Measurements from ENCODE around the gene ZNF664. TPM values are rescaled to one million over a fixed set of nuclear protein-coding genes. Genes with fewer than 3 reads are reported as not detected.
A peak's percentile ranks its signal among the peaks of the same experiment; 100 is the strongest.
"Not testable (repeated sequence)": the region's sequence is repeated elsewhere in the genome, so short reads cannot be mapped to it uniquely, and the experiment has no call there.

Gene ZNF664
- polyA plus RNA-seq, 6 donors from 2014 or later: 7.7 to 19.0 (median 11.8) TPM

GRCh38 chr12:123945287-123946151 is 27.5 kb upstream of the ZNF664 start:
- Mint-ChIP-seq H3K27ac (peak overlapping the region in 2 of 6 donors; percentile 6 to 29), H3K4me1 (peaks cover 0 to 6% (median 0%) of the 10 kb centered on the region in 3 donors), H3K4me3 (no peak overlapping the region), H3K27me3 (no peaks in the 10 kb centered on the region), H3K9me3 (peaks cover 0 to 14% (median 6%) of the 10 kb centered on the region in 7 donors), H3K36me3 (peaks cover 19 to 30% of the 10 kb centered on the region in 2 donors)
- DNase-seq (no peak), ATAC-seq (ENCODE audit: low read depth in 2 of 2) (no peak)

- Mint-ChIP-seq H3K9me3 (peaks cover 0 to 14% (median 6%) of the 10 kb centered on the region in 7 donors), H3K27me3 (no peaks in the 10 kb centered on the region)
Measured at GRCh38 chr12:123946152-123946515, 26.9 kb upstream of the ZNF664 start.

GRCh38 chr12:123946516-123947505 is 26.2 kb upstream of the ZNF664 start:
- not testable (repeated sequence) for H3K27me3 Mint-ChIP-seq; DNase-seq; ATAC-seq (ENCODE audit: low read depth in 2 of 2); H3K4me3 Mint-ChIP-seq; H3K4me1 Mint-ChIP-seq
- peak overlapping the region in 1 of 6 donors; percentile 29 for H3K27ac Mint-ChIP-seq
- H3K9me3 Mint-ChIP-seq: peaks cover 0 to 10% (median 2%) of the 10 kb centered on the region in 7 donors
- peaks cover 13 to 23% of the 10 kb centered on the region in 2 donors for H3K36me3 Mint-ChIP-seq

More at GRCh38 chr12:123946152-123946515, 26.9 kb upstream of the ZNF664 start:
- DNase-seq (no peak), ATAC-seq (ENCODE audit: low read depth in 2 of 2) (no peak)
- Mint-ChIP-seq H3K27ac (peak overlapping the region in 1 of 6 donors; percentile 29), H3K4me1 (peaks cover 0 to 6% (median 0%) of the 10 kb centered on the region in 3 donors), H3K4me3 (no peak overlapping the region), H3K36me3 (peaks cover 19 to 29% of the 10 kb centered on the region in 2 donors)

DNA sequence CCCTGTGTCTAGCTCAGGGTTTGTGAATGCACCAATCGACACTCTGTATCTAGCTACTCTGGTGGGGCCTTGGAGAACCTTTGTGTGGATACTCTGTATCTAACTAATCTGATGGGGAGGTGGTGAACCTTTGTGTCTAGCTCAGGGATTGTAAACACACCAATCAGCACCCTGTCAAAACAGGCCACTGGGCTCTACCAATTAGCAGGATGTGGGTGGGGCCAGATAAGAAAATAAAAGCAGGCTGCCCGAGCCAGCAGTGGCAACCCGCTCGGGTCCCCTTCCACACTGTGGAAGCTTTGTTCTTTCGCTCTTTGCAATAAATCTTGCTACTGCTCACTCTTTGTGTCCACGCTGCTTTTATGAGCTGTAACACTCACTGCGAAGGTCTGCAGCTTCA is 25.5 kb upstream of the ZNF664 start:
- H3K9me3 Mint-ChIP-seq, H3K27ac Mint-ChIP-seq, H3K27me3 Mint-ChIP-seq: not testable (repeated sequence)

GRCh38 chr12:123948401-123948795 is 24.6 kb upstream of the ZNF664 start:
- DNase-seq (no peak), ATAC-seq (ENCODE audit: low read depth in 2 of 2) (no peak)
- H3K27ac Mint-ChIP-seq: no peak overlapping the region
- H3K27me3 Mint-ChIP-seq: no peaks in the 10 kb centered on the region
- H3K36me3 Mint-ChIP-seq: peaks cover 3 to 10% of the 10 kb centered on the region in 2 donors
- no peaks in the 10 kb centered on the region for H3K9me3 Mint-ChIP-seq
- peaks cover 0 to 6% (median 0%) of the 10 kb centered on the region in 3 donors for H3K4me1 Mint-ChIP-seq
- H3K4me3 Mint-ChIP-seq: no peak overlapping the region

More for the DNA sequence above, 25.5 kb upstream of the ZNF664 start:
- H3K4me3 Mint-ChIP-seq; ATAC-seq (ENCODE audit: low read depth in 2 of 2); H3K4me1 Mint-ChIP-seq; DNase-seq: not testable (repeated sequence)
- peaks cover 7 to 15% of the 10 kb centered on the region in 2 donors for H3K36me3 Mint-ChIP-seq

GRCh38 chr12:123948796-123949769 is 23.9 kb upstream of the ZNF664 start:
- Mint-ChIP-seq H3K4me1 (peaks cover 0 to 6% (median 0%) of the 10 kb centered on the region in 3 donors), H3K36me3 (peaks cover 3 to 10% of the 10 kb centered on the region in 2 donors), H3K9me3 (no peaks in the 10 kb centered on the region), H3K27me3 (no peaks in the 10 kb centered on the region), H3K4me3 (no peak overlapping the region), H3K27ac (no peak overlapping the region)
- DNase-seq (no peak), ATAC-seq (ENCODE audit: low read depth in 2 of 2) (no peak)

GRCh38 chr12:123949770-123950165 is 23.2 kb upstream of the ZNF664 start:
- ATAC-seq (ENCODE audit: low read depth in 2 of 2): no peak
- H3K27ac Mint-ChIP-seq: peak overlapping the region in 1 of 6 donors; percentile 66
- no peak overlapping the region for H3K4me3 Mint-ChIP-seq

GRCh38 chr12:123950476-123951349 is 22.3 kb upstream of the ZNF664 start:
- H3K9me3 Mint-ChIP-seq: no peaks in the 10 kb centered on the region
- DNase-seq: no peak

More at GRCh38 chr12:123949770-123950165, 23.2 kb upstream of the ZNF664 start:
- H3K4me1 Mint-ChIP-seq: peaks cover 0 to 6% (median 0%) of the 10 kb centered on the region in 3 donors
- H3K27me3 Mint-ChIP-seq: no peaks in the 10 kb centered on the region
- peaks cover 3 to 10% of the 10 kb centered on the region in 2 donors for H3K36me3 Mint-ChIP-seq
- no peak for DNase-seq
- H3K9me3 Mint-ChIP-seq: no peaks in the 10 kb centered on the region

GRCh38 chr12:123951467-123951866 is 21.5 kb upstream of the ZNF664 start:
- Mint-ChIP-seq H3K27ac (peak overlapping the region in 1 of 6 donors; percentile 2), H3K9me3 (no peaks in the 10 kb centered on the region), H3K4me3 (no peak overlapping the region), H3K36me3 (peaks cover under 1 to 3% of the 10 kb centered on the region in 2 donors), H3K4me1 (no peaks in the 10 kb centered on the region), H3K27me3 (no peaks in the 10 kb centered on the region)
- ATAC-seq (ENCODE audit: low read depth in 2 of 2) (no peak), DNase-seq (no peak)

More at GRCh38 chr12:123950476-123951349, 22.3 kb upstream of the ZNF664 start:
- peaks cover 3 to 8% of the 10 kb centered on the region in 2 donors for H3K36me3 Mint-ChIP-seq
- no peaks in the 10 kb centered on the region for H3K27me3 Mint-ChIP-seq
- H3K27ac Mint-ChIP-seq: no peak overlapping the region
- peak overlapping the region in 1 of 8 donors; percentile 22 for H3K4me3 Mint-ChIP-seq
- ATAC-seq (ENCODE audit: low read depth in 2 of 2): no peak
- peaks cover 0 to 6% (median 0%) of the 10 kb centered on the region in 3 donors for H3K4me1 Mint-ChIP-seq

DNA sequence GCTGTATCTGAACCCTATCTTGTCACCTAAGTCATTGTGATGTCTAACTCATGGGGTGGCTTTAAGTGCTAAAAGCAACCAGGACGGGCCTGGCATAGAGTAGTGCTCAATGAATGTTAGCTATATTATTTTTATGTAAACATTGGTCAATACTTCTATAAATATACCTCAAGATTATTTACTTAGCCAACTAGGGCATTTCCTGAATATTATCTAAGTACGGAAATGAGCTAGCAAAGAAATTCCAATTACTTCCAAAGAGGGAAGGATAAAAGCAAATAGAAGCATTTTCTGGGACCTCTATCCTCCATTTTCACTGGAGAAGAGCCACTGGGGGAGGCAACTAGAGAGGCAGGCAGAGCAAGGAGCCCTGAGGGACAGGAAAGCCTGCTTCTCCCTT is 21.0 kb upstream of the ZNF664 start:
- Mint-ChIP-seq H3K27me3 (no peaks in the 10 kb centered on the region), H3K9me3 (no peaks in the 10 kb centered on the region), H3K4me3 (no peak overlapping the region), H3K27ac (no peak overlapping the region), H3K36me3 (peaks cover 0 to 3% of the 10 kb centered on the region in 2 donors), H3K4me1 (no peaks in the 10 kb centered on the region)
- ATAC-seq (ENCODE audit: low read depth in 2 of 2): no peak
- no peak for DNase-seq

GRCh38 chr12:123954647-123955350 is 18.2 kb upstream of the ZNF664 start:
- Mint-ChIP-seq H3K36me3 (no peaks in the 10 kb centered on the region), H3K9me3 (no peaks in the 10 kb centered on the region), H3K27ac (no peak overlapping the region), H3K4me1 (no peaks in the 10 kb centered on the region), H3K4me3 (no peak overlapping the region), H3K27me3 (no peaks in the 10 kb centered on the region)
- ATAC-seq (ENCODE audit: low read depth in 2 of 2): no peak
- no peak for DNase-seq

Data from naive B cell (primary cell).